ENCODE data around the gene MEGF11.

GRCh38 chr15:65947041-65947440 is 306.5 kb downstream of the MEGF11 start:
- TF ChIP-seq POLR2AphosphoS5 (IDR thresholded peaks at IDR 0.05) (no peak), POLR2A (IDR thresholded peaks at IDR 0.05) (no peak), CTCF (IDR thresholded peaks at IDR 0.05 in 8 of 11, conservative IDR thresholded peaks at IDR 0.05 in 3 of 11) (no peak)
